ENCODE data around the gene E2F3.
A peak's percentile ranks its signal among the peaks of the same experiment; 100 is the strongest.

The E2F3 gene

DNA sequence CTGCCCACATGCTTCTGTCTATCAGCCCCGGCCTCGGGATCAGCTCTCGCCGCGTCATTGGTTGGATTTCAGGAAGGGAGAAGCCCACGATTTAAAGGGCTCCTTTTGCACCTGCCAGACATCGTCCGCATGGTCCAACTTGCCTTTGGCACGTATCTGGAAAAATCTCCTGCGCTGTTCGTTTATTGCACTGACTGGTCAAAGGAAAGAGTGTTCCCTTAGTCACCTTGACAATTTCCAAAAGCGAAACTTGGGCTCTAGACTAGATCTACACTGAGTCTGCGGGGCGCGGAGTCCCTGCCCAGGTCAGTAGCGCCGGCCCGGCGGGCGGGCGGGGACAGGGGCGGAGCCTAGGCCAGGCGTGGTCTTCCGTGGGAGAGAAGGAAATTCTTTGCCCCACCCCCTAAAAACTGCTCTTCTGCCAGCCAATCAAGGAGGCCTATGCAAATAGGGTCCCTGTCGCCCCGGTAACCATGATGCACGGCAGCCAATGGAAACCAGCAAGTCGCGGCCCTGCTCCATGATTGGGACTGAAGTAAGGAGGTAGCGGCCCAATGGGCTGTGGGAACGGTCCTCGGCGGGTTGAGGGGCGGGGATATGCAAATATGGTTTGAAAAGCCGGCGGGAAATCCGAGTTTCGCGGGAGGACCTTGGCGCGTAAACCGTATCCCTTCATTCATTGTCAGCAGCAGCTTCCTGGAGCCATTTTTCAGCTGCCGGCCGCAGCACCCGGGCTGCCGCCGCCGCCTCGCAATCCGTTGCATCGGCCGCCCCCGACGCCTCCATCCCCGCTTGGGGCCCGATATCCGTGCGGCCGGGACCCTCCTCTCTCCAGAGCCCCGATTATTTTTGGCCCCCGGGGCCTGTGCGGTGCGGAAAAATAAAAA is at the start of gene E2F3:
TSS of gene E2F3 (plus strand) at position 675 of the 887 bp plus-strand sequence. CDS start 354 bp downstream, outside the sequence.
- peak; percentile 100 for DNase-seq (ENCODE audit: low spot score)

DNA sequence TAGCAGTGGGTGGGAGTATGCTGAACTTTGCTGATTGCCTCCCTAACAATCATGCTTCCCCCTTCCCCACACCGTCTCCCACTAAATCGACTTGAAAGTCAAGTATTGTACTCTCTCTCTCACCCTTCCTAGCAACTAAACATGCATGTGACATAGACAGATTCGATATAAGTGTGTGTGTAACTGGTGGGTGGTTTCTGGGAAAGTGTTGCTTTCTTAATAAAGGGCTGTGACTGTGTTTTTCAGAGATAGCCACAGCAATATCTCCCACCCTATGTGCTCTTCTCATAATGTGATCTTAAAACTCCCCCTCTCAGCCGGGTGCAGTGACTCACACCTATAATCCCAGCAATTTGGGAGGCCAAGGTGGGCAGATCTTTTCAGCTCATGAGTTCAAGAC is 49.3 kb upstream of the E2F3 start:
- no peak for DNase-seq (ENCODE audit: low spot score)

DNA sequence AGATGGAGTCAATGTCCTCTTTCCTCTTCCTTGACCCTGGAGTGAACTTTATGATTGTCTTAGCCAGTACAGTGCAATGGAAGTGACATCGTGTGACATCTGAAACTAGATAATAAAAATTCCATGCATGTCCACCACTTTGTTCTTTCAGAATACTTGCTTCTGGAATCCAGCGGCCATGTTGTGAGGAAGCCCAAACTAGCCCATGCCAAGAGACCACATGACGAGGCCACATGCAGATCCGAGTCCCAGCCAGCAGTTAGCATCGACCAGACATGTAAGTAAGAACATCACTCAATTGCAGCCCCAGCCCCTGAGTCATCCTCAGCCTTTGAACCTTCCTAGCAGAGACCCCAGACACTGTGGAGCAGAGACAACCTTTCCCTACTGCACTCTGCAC is 48.5 kb upstream of the E2F3 start:
- DNase-seq (ENCODE audit: low spot score), result no peak

DNA sequence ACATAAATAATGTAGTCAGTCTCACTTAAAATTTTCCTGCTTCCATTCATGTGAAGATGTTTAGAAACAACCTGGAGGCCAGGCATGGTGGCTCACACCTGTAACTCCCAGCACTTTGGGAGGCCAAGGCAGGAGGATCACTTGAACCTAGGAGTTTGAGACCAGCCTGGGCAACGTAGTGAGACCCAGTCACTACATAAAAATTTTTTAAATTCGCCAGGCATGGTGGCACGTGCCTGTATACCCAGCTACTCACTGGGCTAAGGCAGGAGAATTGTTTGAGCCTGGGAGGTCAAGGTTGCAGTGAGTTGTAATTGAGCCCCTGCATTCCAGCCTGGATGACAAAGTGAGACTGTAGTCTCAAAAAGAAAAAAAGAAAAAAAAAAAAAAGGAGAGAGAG is 47.3 kb upstream of the E2F3 start:
- DNase-seq (ENCODE audit: low spot score), result no peak

DNA sequence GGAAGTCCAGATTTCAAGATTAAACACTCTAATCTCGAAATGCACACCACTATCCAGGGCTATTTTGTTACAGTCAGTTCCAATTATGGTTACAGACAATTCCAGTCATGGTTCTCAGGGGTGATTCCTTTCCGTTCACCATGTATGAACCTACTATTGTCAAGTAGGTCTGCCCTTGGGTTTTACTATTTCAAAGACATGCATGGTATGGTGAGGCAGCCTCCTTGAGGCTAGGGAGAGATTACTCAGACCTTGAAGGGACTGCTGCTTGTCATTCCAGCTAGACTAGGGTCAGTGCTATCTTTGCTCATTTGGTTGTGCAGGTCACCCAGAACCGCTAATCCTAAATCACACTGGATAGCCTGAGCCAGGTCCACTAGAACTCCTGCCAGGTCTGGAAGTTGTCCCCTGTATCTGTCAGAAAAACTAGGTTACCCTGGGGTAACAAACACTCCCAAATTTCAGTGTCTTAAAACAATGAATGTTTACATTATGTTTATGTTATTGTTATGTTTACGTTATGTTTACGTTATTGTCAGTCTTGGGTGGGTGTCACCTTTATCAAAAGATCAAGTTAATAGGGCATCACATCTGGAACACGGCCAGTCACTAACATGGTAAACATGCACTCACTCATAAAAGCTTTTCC is 41.1 kb upstream of the E2F3 start:
- no peak for DNase-seq (ENCODE audit: low spot score)

DNA sequence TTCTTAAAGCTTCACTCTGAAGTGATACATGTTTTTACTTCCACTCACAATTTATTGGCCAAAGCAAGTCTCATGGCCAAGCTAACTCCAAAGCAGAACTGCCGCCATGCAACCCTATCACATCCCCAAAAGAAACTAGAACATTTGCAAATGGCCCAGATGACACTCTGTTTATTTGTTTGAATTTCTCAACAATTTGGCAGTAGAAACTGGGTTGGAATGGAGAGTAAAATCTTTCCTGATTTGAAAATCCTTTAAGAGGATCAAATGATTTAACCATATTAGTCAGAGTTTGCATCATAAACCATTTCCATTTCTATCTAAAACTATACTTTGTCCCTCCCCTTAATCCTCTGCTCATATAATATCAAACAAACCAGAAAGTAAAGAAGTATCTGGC is 39.1 kb upstream of the E2F3 start:
- no peak for DNase-seq (ENCODE audit: low spot score)

DNA sequence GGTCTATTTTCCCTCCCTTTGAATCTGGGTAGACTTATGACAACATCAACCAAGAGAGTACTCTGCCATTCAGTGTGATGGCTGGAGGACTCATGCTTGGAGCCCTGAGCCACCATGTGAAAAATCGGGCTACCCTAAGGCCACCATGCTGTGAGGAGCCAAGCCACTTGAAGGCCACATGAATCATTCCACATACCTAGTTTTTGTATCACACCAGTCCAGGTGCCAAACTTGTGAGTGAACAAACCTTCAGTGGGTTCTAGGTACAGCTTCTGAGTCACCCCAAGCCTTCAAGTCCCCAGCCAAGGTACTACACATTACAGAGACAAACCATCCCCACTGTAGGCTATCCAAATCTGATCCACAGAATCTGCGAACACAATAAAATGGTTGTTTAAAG is 37.4 kb upstream of the E2F3 start:
- no peak for DNase-seq (ENCODE audit: low spot score)

DNA sequence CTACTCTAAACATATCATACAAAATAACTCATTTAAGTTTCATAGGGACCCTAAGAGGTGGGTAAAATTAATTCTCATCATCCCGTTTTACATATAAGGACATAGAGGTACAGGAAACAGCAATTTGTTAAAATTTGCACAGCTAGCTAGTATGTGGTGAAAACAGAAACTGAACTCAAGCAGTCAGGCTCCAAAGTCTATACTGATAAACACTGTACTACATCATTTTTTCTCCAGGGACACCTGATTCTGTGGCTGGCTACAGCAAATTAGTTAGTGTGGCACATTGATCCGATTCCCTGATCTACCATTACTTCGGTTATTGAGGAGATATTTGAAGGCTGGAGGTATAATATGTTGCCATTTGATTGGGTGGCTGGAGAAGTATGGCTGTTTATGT is 36.2 kb upstream of the E2F3 start:
- no peak for DNase-seq (ENCODE audit: low spot score)

DNA sequence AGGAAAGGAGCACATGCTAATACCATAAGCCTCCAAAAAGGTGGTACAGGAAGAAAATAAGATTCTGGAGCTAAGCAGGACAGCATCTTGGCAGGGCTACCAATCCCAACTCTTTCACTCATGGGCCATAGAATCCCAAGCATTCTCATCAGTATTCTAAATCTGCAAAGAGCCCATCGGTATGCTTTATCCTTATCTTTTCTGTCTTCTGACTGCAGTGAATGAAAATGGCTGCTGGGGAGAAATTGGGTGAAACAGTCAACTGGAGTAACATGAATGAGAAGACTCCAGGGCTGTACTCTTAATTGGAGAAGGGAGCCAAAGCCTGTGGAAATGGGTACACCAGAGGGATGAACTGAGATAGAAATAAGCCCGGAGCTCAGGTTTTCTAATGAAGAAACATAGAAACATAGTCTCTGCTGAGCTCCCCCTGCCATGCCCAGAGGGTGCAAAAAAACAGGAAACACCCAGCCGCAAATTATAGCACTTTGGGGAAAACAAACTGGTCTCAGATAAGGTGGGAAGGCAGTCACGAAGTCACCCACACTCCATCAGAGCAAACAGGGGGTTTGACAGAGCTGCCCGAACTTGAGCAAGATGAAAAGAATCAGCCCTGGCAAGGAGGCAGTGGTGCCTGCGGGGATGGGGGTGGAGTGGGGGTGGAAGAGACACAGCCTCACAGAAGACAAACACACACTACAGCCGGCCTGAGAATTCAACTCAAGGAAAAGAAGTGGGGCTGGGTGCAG is 35.4 kb upstream of the E2F3 start:
- DNase-seq (ENCODE audit: low spot score), result no peak

DNA sequence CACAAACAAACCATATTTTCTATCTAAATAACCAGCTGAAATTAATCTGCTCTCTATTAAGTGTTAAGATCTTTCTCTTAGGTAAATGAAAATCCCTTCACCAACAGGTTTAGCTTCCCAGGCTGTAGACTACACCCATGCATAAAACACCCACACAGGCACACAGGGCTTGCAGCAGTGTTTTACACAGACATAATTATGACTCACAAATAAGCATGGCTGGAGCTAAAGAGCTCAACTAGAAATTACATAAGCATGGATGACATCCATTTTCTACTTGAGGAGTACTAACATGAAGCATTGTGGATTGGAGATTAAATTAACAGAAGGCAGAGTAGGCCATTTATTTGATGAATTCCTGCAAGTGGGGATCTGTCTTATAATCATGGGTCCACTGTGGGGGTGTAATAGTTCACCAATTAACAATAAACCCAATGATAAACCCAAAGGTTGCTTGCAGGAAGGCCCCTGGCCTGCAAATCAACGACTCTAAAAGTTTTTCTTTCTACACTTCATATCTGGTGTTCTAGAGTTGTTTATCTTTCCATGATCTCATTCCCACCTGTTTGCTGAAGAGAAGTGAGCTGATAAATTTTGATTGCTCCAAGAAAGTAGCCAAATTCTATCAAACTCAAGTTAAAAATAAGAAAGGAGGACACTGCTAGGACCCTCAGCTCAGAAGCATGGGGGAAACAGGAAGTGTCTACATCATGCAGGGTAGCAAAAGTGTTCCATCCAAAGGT is 33.8 kb upstream of the E2F3 start:
- no peak for DNase-seq (ENCODE audit: low spot score)

DNA sequence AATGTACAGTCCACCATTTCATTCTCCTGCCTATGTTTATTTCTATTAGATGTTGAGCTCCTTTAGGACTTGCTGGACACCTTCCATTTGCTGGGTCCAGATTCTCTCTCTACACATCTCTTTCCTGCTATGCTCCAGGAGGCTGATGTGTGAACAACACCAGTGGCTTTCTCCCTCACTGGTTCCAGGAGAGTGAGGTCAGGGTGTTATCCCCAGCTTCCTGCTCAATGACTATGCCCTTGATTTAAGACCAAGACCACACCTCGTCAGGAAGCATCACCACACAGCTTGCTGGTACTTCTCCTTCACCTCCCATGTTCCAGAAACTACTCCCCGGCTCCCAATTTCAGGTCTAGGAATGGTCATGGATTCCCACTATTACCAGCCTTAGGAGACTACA is 31.3 kb upstream of the E2F3 start:
- DNase-seq (ENCODE audit: low spot score), result no peak

DNA sequence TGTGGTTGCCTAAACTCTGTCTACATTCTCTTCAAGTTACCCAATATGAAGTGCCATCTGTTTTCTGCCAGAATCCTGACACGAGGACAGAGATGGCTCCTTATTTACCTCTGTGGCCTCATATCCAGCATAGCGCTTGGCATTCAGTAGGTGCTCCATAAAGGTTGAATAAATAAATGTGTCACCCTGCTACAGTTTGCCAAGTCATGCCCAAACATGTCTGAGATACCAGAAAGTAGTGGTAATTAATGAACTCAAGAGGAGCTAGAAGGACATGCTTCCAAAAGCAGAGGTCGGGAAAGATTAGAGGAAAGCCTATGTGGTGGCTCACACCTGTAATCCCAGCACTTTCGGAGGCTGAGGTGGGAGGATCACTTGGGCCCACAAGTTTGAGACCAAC is 30.9 kb upstream of the E2F3 start:
- no peak for DNase-seq (ENCODE audit: low spot score)

DNA sequence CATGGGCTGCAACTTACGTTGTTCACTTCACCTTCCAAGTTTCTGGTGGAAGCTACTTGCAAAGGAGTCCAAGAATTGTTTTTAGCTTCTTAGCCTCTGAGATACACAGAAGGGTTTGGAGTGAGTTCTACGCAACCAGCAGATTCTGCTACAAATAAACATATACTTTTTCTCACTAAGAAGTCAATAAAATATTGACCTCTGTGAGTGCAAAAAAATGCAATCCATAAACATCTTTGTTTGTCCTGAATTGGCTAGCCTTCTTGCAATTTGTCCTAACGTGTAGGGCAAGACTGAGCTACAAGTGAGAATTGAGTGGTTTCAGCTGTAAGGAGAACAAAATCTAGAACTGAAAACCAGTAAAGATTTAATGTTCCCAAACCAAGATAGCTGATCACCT is 26.2 kb upstream of the E2F3 start:
- DNase-seq (ENCODE audit: low spot score), result no peak

DNA sequence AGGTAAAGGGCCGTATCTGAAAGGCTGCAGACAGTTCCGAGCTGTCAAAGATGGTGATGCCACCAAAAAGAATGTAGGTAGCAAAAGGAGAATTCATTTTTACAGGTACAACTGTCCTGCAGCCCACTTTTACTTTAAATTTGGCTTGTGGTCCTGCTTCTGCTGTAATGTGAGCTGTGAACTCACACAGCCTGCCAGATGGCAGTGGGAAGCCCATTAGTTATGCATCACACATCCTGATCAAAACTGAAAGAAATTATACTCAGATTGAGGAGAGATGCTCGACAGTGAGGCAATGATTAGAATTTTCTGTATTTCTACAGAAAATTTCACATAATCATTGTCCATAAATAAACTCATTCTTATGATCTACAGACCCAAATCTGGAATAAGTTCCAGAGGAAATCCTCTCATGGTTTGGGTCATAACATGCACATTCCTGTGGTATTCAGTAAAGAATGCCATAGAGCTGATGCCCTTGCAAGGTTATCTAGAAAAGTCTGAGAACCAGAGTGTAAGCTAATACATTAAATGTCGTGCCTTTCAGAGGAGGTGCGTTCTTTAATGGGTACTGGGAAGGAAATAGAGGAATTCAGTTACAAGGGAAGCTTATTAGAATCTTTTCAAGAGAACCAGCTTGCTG is 23.9 kb upstream of the E2F3 start:
- peak; percentile 67 for DNase-seq (ENCODE audit: low spot score)

DNA sequence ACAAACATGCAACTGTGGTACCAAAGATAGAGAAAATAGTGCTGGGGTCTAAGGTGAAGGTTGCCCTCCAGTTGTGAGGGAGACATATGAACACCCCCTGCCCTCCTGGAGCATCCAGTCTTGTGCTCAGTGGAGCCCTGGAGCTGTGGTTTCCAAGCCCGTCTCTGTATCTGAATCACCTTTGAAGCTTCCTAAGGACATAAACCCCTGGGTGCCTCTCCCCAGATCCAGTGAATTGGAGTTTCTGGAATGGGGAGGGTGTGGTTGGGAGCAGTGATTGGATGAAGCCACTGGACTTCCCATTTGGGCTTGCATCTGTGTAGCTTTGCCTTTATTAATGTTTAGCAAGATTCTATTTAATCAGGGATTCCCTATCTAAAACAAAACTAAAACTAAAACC is 22.4 kb upstream of the E2F3 start:
- no peak for DNase-seq (ENCODE audit: low spot score)

DNA sequence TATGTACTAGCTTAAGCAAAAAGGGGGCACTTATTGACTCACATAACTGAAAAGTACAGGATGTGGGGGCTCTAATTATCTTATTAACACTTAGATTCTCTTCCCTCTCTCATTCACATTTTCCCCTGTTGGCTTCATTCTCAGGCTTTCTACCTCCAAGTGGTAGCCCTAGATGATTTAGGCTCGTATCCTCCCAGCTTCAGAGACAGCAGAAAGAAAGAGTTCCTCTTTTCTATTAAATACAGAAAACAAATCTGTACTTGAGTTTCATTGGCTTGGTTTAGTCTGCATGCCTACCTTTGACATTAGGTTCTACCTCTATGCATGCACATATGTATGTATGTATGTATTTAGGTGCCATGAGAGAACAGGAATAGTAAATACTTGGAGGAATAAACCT is 15.5 kb upstream of the E2F3 start:
- DNase-seq (ENCODE audit: low spot score), result no peak

DNA sequence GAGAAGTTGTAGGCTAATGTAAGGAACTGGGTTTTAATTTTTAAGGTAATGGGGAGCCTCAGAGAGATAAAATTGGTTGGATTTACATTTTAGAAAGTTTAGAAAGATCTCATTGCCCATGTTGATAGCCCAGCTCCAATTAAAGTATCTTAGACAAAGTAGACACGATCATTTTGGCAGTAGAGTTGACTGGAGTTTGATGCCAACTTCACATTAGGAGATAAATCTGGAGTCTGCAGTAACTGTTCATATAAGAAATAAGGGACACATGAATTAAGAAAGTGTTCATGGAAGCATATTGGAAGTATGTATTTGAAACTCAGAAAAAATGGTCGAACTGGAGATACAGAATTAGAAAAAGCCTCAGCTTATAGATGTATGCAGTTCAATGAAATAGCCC is 12.6 kb upstream of the E2F3 start:
- DNase-seq (ENCODE audit: low spot score), result no peak

DNA sequence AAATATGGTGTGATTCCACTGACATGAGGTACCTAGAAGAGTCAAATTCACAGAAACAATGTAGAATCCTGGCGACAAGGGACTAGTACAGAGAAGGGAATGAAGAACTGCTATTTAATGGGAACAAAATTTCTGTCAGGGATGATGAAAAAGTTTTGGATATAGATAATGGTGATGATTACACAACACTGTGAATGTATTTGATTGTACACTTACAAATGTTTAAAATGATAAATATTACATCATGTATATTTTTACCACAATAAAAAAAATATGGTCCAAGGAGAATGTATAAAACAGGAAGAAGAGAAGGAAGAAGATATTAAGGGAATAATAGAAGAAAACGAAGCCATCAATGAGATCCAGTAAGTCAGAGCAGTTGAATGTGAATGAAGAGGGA is 8.4 kb upstream of the E2F3 start:
- DNase-seq (ENCODE audit: low spot score), result no peak

DNA sequence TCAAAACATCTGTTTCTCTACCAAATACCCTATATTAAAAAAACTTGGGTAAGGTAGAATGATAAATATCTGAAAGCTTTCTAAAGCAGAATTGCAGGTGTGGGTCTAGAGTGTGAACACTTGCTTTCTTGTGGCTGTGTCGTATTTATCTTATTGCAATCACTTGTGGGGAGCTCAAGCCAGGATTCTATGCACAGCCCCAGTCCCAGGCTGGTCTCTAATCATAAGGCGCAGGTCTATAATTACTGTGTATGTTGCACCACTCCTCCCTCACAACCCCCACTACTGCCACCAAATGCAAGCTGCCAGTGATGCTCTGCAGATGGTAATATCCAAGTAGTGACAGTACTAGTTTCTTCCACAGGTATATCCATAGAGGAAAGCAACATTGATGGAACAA is 2.2 kb upstream of the E2F3 start:
- DNase-seq (ENCODE audit: low spot score), result no peak

DNA sequence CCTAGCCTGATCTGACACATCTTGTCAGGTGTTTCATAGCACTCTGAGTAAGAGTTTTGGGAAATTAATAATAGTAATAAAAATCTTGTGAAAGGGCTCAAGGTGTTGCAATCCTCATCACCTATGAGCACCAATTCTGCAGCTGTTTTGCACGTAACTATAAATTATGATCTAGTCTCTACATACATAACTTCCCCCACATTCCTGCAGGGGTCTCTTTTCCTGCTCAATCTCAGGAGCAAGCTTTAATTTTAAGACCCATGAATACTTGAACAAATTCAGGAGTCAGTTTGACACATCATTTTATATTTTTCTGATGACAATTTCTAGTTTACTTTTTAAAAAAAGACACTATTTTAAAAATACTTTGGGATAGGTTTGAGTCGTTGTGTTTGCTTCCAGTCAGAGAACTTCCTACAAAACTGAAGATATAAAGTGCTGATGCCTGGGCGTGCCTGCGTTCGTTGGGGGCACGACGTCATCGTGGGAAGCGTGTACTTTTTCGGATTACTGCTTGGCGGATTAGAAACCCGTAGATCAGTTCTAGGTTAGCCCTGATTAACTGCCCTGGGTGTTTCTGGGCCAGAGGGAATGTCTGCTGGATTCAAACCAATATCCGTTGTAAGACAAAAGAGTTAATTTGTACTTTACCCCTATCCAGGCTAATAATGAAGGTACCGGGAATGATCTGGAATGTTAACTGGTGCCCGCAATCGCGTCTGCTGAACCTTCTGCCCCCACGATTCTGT is 1.0 kb upstream of the E2F3 start:
- DNase-seq (ENCODE audit: low spot score), result peak; percentile 60

DNA sequence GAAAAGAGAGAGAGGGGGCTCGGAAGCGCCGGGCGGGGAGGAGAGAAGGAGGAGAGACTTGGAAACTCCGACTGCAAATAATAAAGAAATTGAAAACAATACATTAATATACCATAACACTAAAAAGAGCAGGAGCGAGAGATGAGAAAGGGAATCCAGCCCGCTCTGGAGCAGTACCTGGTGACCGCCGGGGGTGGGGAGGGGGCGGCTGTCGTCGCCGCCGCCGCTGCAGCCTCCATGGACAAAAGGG is 338 bp downstream of the E2F3 start:
- no peak for DNase-seq (ENCODE audit: low spot score)

All from COLO829 (cell line).